ENCODE measurements around the gene AKAP6.

- no peak for TF ChIP-seq CTCF (IDR thresholded peaks at IDR 0.05; ENCODE audit: low read depth, low read length, missing input control)
- no peak for TF ChIP-seq REST (IDR thresholded peaks at IDR 0.05)
- no peak for TF ChIP-seq MAX (IDR thresholded peaks at IDR 0.05)
- no peak for TF ChIP-seq FOXA1 (IDR thresholded peaks at IDR 0.05)
- no peak for TF ChIP-seq ZBTB33 (IDR thresholded peaks at IDR 0.05)
- TF ChIP-seq GABPA (IDR thresholded peaks at IDR 0.05 in 1 of 2, conservative IDR thresholded peaks at IDR 0.05 in 1 of 2): no peak
These were observed 83.4 kb downstream of the AKAP6 start for GRCh38 chr14:32412532-32412931.
